HG02970 (cell line): ENCODE results near the gene RBMS2.

Experiments used
- ATAC-seq: cut with Tn5 transposase; IDR thresholded peaks from one replicate; pipeline ENCODE4 v1.9.1; 2021; ENCODE audit warnings: mild to moderate bottlenecking, moderate library complexity, moderate number of reproducible peaks; ENCODE audit not compliant: unreplicated experiment, low FRiP score

The RBMS2 gene

GRCh38 chr12:56628671-56629458, 107.2 kb downstream of the RBMS2 start:
- no peak for ATAC-seq

DNA sequence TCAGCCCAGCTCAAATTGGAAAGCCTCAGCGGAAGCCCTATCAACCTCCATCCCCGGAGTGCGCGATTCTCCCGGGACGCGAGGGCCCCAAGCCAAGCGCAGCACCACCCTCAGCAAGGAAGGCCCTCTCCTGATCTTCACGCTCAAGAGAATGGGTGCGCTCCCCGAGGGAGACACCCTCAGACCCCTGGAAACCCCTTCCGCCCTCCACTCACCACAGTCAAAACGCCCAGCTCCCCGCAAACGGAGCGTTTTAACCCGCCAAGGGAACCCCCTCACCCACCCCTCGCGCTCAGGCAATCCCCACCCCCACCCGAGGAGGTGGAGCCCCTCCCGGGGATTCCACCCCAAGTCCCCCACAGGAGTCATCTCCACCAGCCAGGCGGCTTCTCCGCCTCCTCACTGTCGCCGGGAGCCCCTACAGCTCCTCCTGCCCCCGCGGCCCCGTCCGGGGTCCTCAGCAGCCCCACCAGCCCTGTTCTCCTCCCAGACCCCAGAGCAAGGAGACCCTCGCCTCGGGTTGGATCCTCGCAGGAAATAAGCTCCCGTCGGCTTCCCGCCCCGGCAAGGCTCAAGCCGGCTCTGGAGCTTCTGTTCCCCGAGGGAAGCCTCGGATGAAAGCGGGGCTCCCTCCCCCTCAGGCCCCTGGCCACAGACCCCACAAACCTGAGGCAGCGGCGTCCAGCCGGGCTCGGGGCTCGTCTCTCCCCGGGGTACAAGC, 108.0 kb downstream of the RBMS2 start:
- no peak for ATAC-seq

- peak; percentile 51 for ATAC-seq
Measured at GRCh38 chr12:56630180-56630632, 108.6 kb downstream of the RBMS2 start, which contains the start of gene BAZ2A. Gene BAZ2A, minus strand, starts transcription at chr12:56630326. Its CDS starts 12,796 bp downstream, at chr12:56617530.

DNA sequence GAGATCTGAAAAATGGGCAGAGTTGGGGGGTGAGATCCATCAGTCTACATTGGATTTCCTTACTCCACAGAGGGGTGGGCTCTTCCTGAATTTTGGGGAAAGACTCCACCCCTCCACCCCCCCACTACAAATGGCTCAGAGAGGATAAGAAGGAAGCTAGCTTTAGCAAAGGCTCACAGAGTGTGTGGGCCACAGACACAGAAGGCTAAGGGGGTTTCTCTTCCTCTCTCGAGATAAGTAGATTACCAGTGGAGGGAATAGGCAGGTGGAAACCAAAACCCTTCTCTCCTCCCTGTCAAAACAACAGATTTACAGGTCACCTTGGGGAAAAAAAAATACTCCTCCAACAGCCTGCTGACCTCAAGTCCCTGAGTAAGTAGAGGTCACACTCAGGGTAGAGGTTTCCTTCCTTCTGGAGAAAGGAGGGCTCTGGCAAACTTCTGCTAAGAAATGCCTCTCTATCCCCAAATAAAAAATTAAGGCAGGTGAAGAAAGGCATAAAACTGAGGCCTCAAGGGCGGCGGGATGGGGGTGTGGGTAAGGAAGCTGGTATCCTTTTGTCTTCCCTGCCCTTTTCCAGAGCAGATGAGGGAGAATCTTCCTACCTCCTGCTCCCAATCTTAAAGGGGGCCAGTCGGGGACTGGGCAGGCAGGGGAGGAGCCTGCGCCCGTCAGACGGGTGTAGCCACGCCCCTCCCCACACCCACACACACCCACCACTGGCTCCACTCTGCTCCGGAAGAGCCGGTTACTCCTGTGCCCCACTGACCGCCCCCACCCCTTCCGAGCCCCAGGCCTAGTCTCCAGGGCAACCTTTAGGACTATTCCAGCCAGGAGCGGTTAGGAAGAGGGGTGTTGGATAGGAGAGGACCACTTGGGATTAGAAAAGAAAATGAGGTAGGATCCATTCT, 110.4 kb downstream of the RBMS2 start:
- ATAC-seq, result no peak

- no peak for ATAC-seq
Measured at GRCh38 chr12:56632701-56633467, 111.3 kb downstream of the RBMS2 start.

DNA sequence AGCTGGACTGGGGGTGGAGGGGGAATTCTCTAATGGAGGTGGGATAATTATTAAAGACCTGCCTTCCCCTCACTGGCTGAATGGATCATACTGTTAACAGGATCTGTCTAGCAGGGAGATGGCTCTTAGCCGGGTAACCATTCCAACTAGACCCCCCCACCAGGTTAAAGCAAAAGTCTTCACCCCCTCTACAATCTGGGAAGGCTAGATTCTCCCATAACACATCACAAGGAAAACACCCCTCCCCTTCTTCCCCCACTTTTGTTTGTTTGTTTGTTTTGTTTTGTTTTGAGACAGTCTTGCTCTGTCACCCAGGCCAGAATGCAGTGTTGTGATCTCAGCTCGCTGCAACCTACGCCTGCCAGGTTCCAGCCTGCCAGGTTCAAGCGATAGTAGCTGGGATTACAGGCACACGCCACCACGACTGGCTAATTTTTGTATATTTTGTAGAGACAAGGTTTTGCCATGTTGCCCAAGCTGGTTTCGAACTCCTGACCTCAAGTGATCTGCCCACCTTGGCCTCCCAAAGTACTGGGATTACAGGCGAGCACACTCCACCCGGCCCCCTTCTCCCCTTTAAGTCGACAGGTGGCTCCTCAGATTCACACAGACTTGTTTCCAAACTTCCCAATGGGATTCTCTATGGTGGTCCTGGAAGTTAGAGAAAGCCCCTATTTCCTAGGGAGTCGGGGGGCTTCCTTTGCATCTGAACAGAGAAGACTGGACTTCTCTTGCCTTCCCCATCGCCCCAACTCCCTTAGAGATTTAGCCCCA, 112.0 kb downstream of the RBMS2 start:
- ATAC-seq, result no peak

DNA sequence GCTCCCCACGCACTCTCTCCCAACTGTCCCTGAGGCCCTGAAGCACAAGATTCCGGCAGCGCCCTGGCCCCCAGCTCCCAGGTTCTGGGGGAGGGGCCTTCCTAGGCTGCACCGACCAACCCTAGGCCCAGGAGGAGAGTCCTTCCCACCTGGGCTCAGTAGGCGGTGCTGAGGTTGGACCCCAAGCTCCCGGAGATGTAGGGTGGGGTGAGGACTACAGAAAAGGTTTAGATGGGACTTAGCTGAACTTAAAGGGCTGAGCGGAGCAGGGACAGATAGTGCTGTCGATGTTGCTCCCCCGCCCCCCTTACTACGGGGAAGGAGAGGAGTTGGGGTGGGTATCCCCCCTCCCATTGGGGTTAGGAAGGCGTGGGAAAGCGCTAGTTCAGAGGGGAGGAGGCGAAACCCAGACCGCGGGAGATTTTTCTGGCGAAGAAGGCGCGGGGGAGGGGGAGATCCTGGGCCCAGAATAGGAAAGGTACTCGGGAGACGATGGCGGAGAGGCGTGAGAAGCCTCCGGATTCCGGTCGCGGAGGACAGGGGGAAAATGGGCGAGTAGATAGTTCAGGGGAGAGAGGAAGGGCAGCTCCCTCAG, 112.7 kb downstream of the RBMS2 start:
- ATAC-seq, result no peak

- no peak for ATAC-seq
Measured at GRCh38 chr12:56634837-56635791, 113.5 kb downstream of the RBMS2 start.

DNA sequence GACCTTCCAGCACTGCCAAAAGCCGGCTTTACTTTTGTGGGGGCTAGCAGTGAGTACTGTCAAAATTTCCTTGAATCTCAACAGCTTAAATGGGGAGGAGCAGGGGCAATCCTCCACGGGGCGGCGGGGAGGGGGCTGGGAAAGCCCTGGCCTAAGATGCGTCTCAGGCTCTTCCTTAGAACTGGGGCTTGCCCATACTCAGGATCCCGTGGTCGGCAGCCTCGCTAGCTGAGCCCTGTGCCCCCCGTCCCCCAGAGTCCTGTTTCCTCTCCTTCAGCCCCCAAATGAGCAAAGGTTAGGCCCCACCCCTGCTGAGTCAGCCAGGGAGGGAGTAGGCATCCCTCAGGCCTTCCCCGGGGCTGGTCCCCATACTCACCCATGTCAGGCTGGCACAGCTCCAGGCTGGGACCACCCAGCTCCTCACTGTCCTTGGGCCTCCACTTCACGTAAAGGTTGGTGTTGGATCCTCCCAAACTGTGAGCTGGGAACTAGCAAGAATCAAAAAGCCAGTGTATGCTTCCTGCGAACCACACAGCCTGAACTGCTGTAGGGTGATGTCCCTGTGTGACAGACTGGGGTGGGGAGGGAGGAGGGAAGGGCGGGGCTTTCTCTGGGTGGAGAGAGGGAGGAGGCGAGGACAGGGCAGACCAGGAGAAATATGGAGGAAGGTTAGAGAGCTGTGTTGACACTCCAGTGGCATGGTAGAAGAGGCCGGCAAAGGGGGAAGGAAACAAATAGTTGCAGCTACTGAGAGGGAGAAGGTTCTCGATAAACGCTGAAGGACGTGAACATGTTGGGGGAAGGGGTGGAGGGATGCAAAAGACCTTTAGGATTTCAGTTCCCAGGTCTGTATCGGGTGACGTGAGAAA, 114.4 kb downstream of the RBMS2 start:
- peak; percentile 32 for ATAC-seq

DNA sequence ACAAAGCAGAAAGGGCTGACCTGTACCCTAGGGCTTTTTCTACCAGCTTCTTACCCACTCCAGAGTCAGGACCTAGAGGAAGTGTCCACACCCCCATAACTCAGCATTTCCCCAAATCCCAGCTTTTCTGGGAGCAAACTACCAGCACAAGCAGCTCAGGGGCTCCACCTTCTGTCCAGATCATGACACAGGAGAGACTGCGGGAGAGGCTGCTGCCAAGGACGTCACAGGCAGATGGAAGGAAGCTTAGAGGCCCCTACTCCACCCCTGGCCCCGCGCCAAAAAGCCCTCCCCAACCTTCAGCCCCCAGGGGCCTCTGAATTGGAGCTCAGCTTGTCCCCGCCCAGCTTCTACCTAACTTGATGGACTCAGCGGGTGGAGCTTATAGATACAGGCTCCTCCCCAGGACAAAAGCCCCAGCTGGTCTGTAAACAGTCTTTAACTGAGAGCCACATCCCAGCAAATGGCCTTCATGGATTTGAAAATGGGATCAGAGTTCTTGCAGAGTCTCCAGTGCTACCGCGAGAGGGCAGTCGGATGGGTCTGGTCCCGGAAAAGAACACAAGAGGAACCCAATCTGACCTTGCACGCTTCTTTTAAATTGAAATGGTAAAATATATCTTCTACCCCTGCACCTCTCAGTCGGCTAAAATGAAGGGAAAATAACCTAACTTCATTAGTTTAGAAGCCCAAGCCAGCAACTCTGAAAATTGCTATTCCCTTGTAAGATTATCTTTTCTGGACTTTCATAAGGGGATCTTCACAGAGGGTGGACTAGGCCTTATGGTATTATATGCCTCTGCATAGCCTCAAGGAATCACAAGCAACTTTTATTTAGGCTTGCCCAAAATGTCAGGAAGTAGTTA, 115.3 kb downstream of the RBMS2 start:
- ATAC-seq, result peak; percentile 43

- no peak for ATAC-seq
Measured at GRCh38 chr12:56637621-56638020, 116.0 kb downstream of the RBMS2 start.

- ATAC-seq, result no peak
Measured at GRCh38 chr12:56641219-56641618, 119.6 kb downstream of the RBMS2 start.

- ATAC-seq, result no peak
Measured at GRCh38 chr12:56644654-56645053, 123.0 kb downstream of the RBMS2 start.

DNA sequence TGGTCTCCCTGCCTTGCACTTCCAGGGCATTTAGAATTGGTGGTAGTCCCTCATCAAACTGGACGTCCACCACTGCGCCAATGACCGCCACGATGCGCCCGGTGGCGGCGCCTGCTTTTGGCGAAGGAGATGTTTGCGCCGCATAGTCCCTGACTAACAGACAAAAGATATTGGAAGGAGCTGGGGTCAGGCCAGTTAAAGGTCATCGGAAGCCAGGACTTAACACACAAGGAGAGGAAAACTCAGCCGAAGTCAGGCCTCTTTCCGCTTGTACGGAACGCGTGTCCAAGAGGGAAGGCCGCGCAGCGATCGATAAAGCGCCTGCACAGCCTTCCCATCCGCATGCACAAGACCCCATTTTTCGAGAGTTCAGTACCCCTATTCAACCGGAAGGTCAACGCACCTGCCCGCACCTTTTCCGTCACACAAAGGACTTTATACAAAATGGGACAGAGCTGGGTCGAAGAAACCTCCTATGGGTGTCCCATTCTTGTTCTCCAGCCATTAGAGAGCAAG, 123.6 kb downstream of the RBMS2 start:
- no peak for ATAC-seq
